Liver (tissue), 2 donors: Measurements from ENCODE around the gene BPTF.

Source experiments
- YY1 ChIP-seq: IDR thresholded peaks from 2 replicates; pipeline ENCODE4 v1.6.1; 2016; ENCODE audit warnings: antibody characterized with exemption, mild to moderate bottlenecking
- TF ChIP-seq, protein P1 (sequence below): fragments of 150-350 bp; IDR thresholded peaks from 2 replicates; pipeline ENCODE4 v1.5.1; 2017; ENCODE audit warnings: improper control_type of control experiment, low read depth, low read length; ENCODE audit not compliant: missing input control
- donor health status: healthy.

DNA sequence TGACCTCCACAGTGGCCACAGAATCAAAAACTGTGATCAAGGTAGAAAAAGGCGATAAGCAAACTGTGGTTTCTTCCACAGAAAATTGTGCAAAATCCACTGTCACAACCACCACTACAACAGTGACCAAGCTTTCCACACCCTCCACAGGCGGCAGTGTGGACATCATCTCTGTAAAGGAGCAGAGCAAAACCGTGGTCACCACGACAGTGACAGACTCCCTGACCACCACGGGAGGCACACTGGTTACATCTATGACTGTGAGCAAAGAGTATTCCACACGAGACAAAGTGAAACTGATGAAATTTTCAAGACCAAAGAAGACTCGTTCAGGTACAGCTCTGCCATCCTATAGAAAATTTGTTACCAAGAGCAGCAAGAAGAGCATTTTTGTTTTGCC is 87.4 kb downstream of the BPTF start:
- no peak for TF ChIP-seq YY1
- TF ChIP-seq, protein P1, sequence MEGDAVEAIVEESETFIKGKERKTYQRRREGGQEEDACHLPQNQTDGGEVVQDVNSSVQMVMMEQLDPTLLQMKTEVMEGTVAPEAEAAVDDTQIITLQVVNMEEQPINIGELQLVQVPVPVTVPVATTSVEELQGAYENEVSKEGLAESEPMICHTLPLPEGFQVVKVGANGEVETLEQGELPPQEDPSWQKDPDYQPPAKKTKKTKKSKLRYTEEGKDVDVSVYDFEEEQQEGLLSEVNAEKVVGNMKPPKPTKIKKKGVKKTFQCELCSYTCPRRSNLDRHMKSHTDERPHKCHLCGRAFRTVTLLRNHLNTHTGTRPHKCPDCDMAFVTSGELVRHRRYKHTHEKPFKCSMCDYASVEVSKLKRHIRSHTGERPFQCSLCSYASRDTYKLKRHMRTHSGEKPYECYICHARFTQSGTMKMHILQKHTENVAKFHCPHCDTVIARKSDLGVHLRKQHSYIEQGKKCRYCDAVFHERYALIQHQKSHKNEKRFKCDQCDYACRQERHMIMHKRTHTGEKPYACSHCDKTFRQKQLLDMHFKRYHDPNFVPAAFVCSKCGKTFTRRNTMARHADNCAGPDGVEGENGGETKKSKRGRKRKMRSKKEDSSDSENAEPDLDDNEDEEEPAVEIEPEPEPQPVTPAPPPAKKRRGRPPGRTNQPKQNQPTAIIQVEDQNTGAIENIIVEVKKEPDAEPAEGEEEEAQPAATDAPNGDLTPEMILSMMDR = no peak
